ENCODE data around the gene ITGB4.

Gene ITGB4

DNA sequence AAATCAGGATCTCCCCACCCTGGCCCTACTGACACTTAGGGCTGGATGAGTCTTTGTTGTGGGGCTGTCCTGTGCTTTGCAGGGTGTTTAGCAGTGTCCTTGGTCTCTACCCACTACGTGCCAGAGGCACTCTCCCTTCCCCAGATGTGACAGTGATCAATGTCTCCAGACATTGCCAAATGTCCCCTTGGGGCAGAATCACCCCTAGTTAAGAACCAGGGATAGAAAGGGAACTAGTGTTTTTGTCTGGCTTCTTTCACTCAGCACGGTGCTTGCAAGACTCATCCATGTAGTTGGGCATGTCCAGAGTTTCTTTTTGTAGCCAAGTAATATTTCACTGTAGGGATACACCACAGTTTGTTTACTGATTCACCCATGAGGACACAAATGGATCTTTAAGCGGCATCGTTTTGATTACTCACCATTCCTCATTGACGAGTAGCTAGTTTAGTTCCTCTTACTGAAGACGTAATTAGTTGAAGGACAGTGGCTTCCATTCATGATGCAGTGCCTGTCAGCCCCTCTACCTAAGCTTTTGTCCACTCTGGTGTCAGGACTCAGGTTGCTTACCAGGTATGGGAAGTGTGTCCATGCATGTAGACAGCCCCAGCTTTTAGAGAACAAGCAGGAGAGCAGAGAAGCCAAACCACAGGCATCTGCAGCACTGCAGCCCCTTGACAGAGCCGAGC is 26.0 kb upstream of the ITGB4 start:
- ChIA-PET CTCF (interaction anchor here (0.8 to 1.9 kb wide), 4 partner anchors 11 to 62 kb away, joined by 4 to 13 read pairs (median 4); partner anchors contain the start of gene SMIM5), POLR2A (no interaction called here)
- no peak for DNase-seq
- H3K27me3 ChIP-seq (replicated peaks in 2 of 5; ENCODE audit: control insufficient read depth in 4 of 5, insufficient read depth in 5 of 5, low read length in 4 of 5), result no peaks in the 10 kb centered on the region
- peaks cover 13 to 79% (median 39%) of the 10 kb centered on the region in 4 experiments for H3K36me3 ChIP-seq (ENCODE audit: control insufficient read depth in 4 of 4, insufficient read depth in 4 of 4, low read length in 3 of 4)
- no peaks in the 10 kb centered on the region for H3K9me3 ChIP-seq (ENCODE audit: control extremely low read depth in 1 of 5, control insufficient read depth in 4 of 5, insufficient read depth in 2 of 5, low read depth in 1 of 5, low read length in 4 of 5)
- H3K4me3 ChIP-seq (ENCODE audit: control insufficient read depth in 1 of 7, extremely low read depth in 1 of 7, insufficient read depth in 4 of 7, low read depth in 2 of 7, low read length in 6 of 7), result no peak overlapping the region
- peaks cover 0 to 17% (median 14%) of the 10 kb centered on the region in 4 experiments for H3K4me1 ChIP-seq (ENCODE audit: control extremely low read depth in 1 of 4, control insufficient read depth in 4 of 4, insufficient read depth in 4 of 4, low read length in 3 of 4)
- WGBS (ENCODE audit: insufficient coverage), result 94% methylated on average over 7 of the region's 7 CpGs
- no peak overlapping the region for H3K27ac ChIP-seq (ENCODE audit: insufficient read depth in 1 of 2, low read depth in 1 of 2, low read length in 2 of 2, poor library complexity in 1 of 2, severe bottlenecking in 2 of 2)

DNA sequence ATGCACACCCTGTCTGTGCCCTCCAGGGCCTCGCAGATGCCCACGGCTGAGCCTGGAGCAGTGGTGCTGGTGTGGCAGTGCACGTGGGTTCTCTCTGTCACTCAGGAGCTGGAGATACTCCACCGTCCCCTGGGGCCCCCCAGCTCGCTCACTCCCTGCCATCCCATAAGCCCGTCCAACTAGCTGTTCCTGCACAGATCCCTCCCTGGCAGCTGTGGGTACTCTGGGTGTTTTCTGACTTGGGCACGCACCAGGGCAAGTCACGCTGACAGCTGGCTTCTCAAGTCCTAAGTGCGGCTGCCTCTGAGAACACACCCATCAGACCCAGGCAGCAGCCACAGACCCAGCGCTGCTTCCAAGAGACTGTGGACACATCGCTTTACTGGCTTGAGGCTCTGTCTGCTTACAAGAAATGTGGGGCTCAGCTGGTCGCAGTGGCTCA is 25.4 kb upstream of the ITGB4 start:
- CTCF ChIA-PET, result interaction anchor here (0.8 to 1.9 kb wide), 3 partner anchors 52 to 62 kb away, joined by 4 to 13 read pairs (median 4); partner anchors contain the start of gene SMIM5
- POLR2A ChIA-PET, result no interaction called here
- Histone ChIP-seq H3K27ac (ENCODE audit: insufficient read depth in 1 of 2, low read depth in 1 of 2, low read length in 2 of 2, poor library complexity in 1 of 2, severe bottlenecking in 2 of 2) (no peak overlapping the region), H3K9me3 (ENCODE audit: control extremely low read depth in 1 of 5, control insufficient read depth in 4 of 5, insufficient read depth in 2 of 5, low read depth in 1 of 5, low read length in 4 of 5) (no peaks in the 10 kb centered on the region), H3K27me3 (replicated peaks in 2 of 5; ENCODE audit: control insufficient read depth in 4 of 5, insufficient read depth in 5 of 5, low read length in 4 of 5) (no peaks in the 10 kb centered on the region), H3K4me1 (ENCODE audit: control extremely low read depth in 1 of 4, control insufficient read depth in 4 of 4, insufficient read depth in 4 of 4, low read length in 3 of 4) (peaks cover 0 to 12% (median 9%) of the 10 kb centered on the region in 4 experiments), H3K36me3 (ENCODE audit: control insufficient read depth in 4 of 4, insufficient read depth in 4 of 4, low read length in 3 of 4) (peaks cover 13 to 81% (median 45%) of the 10 kb centered on the region in 4 experiments), H3K4me3 (ENCODE audit: control insufficient read depth in 1 of 7, extremely low read depth in 1 of 7, insufficient read depth in 4 of 7, low read depth in 2 of 7, low read length in 6 of 7) (no peak overlapping the region)
- DNase-seq, result no peak
- 97% methylated on average over 12 of the region's 12 CpGs for WGBS (ENCODE audit: insufficient coverage)

DNA sequence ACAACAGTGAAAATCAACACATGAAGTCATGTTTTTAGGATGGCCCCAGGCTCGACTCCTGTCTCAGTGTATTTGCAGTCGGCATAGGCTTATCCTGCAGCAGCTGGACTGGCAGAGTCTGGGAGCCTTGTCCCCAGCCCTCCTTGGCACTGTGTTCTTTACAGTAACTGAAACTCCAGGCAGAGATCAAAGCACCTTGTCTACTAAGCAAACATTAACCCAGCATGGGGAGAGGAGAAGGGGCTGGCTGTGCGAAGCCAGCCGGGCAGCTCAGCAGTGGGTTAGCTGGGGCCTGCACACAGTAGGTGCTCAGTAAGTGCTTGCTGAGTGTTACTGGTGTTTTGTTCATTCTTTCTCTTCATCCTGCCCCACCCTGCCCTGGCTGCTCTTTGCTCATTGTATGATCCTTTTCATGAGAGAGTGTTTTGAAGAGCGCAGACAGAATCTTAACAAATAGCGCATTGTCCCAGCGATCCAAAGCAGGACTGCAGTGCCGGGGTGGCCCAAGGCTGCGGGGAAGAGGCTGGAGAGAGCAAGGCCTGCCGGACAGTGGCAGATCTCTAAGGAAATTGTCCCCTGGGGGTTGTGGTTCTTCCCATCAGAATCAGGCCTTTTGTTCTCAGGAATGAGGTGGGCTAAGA is 23.5 kb upstream of the ITGB4 start:
- 100% methylated on average over 6 of the region's 10 CpGs for WGBS (ENCODE audit: insufficient coverage)
- Histone ChIP-seq H3K4me1 (ENCODE audit: control extremely low read depth in 1 of 4, control insufficient read depth in 4 of 4, insufficient read depth in 4 of 4, low read length in 3 of 4) (no peaks in the 10 kb centered on the region), H3K9me3 (ENCODE audit: control extremely low read depth in 1 of 5, control insufficient read depth in 4 of 5, insufficient read depth in 2 of 5, low read depth in 1 of 5, low read length in 4 of 5) (no peaks in the 10 kb centered on the region), H3K36me3 (ENCODE audit: control insufficient read depth in 4 of 4, insufficient read depth in 4 of 4, low read length in 3 of 4) (peaks cover 13 to 86% (median 62%) of the 10 kb centered on the region in 4 experiments), H3K27me3 (replicated peaks in 2 of 5; ENCODE audit: control insufficient read depth in 4 of 5, insufficient read depth in 5 of 5, low read length in 4 of 5) (no peaks in the 10 kb centered on the region), H3K27ac (ENCODE audit: insufficient read depth in 1 of 2, low read depth in 1 of 2, low read length in 2 of 2, poor library complexity in 1 of 2, severe bottlenecking in 2 of 2) (no peak overlapping the region), H3K4me3 (ENCODE audit: control insufficient read depth in 1 of 7, extremely low read depth in 1 of 7, insufficient read depth in 4 of 7, low read depth in 2 of 7, low read length in 6 of 7) (no peak overlapping the region)
- DNase-seq, result no peak
- POLR2A ChIA-PET, result no interaction called here
- CTCF ChIA-PET, result interaction anchor here (1.5 to 2.1 kb wide), 2 partner anchors 10 to 32 kb away, joined by 3 to 5 read pairs; no protein-coding TSS in a partner anchor

DNA sequence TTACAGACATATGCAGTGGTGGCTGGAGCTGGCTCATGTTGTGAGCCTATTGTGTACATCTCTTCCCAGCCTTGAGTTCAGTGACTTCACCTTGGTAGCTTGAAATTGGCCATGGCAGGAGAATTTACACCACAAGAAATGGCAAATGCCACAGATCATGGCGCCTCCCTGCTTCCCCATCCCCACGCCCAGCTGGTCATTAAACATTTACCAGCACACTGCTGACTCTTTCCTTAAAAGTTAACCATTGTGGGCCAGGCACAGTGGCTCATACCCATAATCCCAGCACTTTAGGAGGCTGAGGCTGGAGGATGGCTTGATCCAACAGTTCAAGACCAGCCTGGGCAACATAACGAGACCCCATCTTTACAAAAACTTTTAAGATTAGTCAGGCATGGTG is 22.6 kb upstream of the ITGB4 start:
- ChIA-PET POLR2A (interaction anchor here (0.6 kb wide), 1 partner anchor 716 kb away, joined by 3 read pairs; no protein-coding TSS in a partner anchor), CTCF (interaction anchor here (0.8 to 2.1 kb wide), 5 partner anchors 8 to 64 kb away, joined by 3 to 5 read pairs (median 3); no protein-coding TSS in a partner anchor)
- 100% methylated on average over 3 of the region's 3 CpGs for WGBS (ENCODE audit: insufficient coverage)
- Histone ChIP-seq H3K36me3 (ENCODE audit: control insufficient read depth in 4 of 4, insufficient read depth in 4 of 4, low read length in 3 of 4) (peaks cover 9 to 85% (median 60%) of the 10 kb centered on the region in 4 experiments), H3K9me3 (ENCODE audit: control extremely low read depth in 1 of 5, control insufficient read depth in 4 of 5, insufficient read depth in 2 of 5, low read depth in 1 of 5, low read length in 4 of 5) (no peaks in the 10 kb centered on the region), H3K27me3 (replicated peaks in 2 of 5; ENCODE audit: control insufficient read depth in 4 of 5, insufficient read depth in 5 of 5, low read length in 4 of 5) (no peaks in the 10 kb centered on the region), H3K27ac (ENCODE audit: insufficient read depth in 1 of 2, low read depth in 1 of 2, low read length in 2 of 2, poor library complexity in 1 of 2, severe bottlenecking in 2 of 2) (no peak overlapping the region), H3K4me3 (ENCODE audit: control insufficient read depth in 1 of 7, extremely low read depth in 1 of 7, insufficient read depth in 4 of 7, low read depth in 2 of 7, low read length in 6 of 7) (no peak overlapping the region), H3K4me1 (ENCODE audit: control extremely low read depth in 1 of 4, control insufficient read depth in 4 of 4, insufficient read depth in 4 of 4, low read length in 3 of 4) (no peaks in the 10 kb centered on the region)
- DNase-seq, result no peak

DNA sequence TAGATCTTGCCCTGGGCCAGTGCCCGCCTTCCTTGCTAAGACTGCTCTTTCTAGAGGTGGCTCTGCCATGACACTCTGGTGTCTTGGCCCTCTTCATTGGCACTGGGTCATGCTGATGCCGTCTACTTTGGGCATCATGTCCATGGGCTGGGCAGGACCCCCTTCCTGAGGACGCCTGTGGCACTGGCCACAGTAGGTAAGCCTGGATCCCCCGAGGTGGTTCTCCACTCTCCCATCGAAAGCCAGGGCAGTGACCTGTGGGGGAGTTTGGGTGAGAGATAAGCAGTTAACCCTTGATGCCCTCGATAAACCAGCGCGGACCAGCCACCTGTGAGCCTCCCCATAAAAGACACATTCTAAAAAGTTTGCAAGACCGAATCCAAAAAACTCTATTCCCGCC is 20.0 kb upstream of the ITGB4 start:
- CTCF ChIA-PET, result no interaction called here
- peaks cover 0 to 4% (median under 1%) of the 10 kb centered on the region in 4 experiments for H3K4me1 ChIP-seq (ENCODE audit: control extremely low read depth in 1 of 4, control insufficient read depth in 4 of 4, insufficient read depth in 4 of 4, low read length in 3 of 4)
- no peak for DNase-seq
- no peaks in the 10 kb centered on the region for H3K27me3 ChIP-seq (replicated peaks in 2 of 5; ENCODE audit: control insufficient read depth in 4 of 5, insufficient read depth in 5 of 5, low read length in 4 of 5)
- H3K36me3 ChIP-seq (ENCODE audit: control insufficient read depth in 4 of 4, insufficient read depth in 4 of 4, low read length in 3 of 4), result peaks cover 4 to 86% (median 65%) of the 10 kb centered on the region in 4 experiments
- H3K4me3 ChIP-seq (ENCODE audit: control insufficient read depth in 1 of 7, extremely low read depth in 1 of 7, insufficient read depth in 4 of 7, low read depth in 2 of 7, low read length in 6 of 7), result no peak overlapping the region
- POLR2A ChIA-PET, result no interaction called here
- no peak overlapping the region for H3K27ac ChIP-seq (ENCODE audit: insufficient read depth in 1 of 2, low read depth in 1 of 2, low read length in 2 of 2, poor library complexity in 1 of 2, severe bottlenecking in 2 of 2)
- no peaks in the 10 kb centered on the region for H3K9me3 ChIP-seq (ENCODE audit: control extremely low read depth in 1 of 5, control insufficient read depth in 4 of 5, insufficient read depth in 2 of 5, low read depth in 1 of 5, low read length in 4 of 5)
- 96% methylated on average over 9 of the region's 10 CpGs for whole genome bisulfite sequencing (ENCODE audit: insufficient coverage)

DNA sequence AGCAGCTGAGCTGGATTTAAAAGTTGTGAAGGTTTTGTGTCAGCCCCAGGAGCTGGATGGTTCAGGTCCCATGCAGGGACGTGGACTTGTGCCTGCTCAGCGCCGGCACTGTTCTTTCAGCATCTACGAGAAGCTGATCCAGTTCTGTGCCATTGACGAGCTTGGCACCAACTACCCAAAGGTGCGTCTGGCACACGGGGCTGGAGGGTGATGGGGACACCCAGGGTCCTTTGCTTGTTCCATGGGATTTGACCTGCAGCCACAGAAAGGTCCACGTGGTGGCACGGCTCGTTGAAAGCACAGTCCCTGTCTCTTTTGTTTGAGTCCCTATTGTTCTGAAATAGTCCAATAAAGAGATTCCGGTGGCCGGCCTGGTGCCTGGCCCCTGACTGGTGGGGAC is 18.1 kb upstream of the ITGB4 start:
- peaks cover 0 to 24% (median 8%) of the 10 kb centered on the region in 4 experiments for H3K4me1 ChIP-seq (ENCODE audit: control extremely low read depth in 1 of 4, control insufficient read depth in 4 of 4, insufficient read depth in 4 of 4, low read length in 3 of 4)
- ChIA-PET POLR2A (interaction anchor here (0.6 kb wide), 1 partner anchor 398 kb away, joined by 3 read pairs; no protein-coding TSS in a partner anchor), CTCF (interaction anchor here (1.0 to 2.7 kb wide), 2 partner anchors 45 to 47 kb away, joined by 3 to 17 read pairs; no protein-coding TSS in a partner anchor)

More for the DNA sequence above, 18.1 kb upstream of the ITGB4 start:
- no peaks in the 10 kb centered on the region for H3K27me3 ChIP-seq (replicated peaks in 2 of 5; ENCODE audit: control insufficient read depth in 4 of 5, insufficient read depth in 5 of 5, low read length in 4 of 5)
- peaks cover 2 to 90% (median 65%) of the 10 kb centered on the region in 4 experiments for H3K36me3 ChIP-seq (ENCODE audit: control insufficient read depth in 4 of 4, insufficient read depth in 4 of 4, low read length in 3 of 4)
- H3K27ac ChIP-seq (ENCODE audit: insufficient read depth in 1 of 2, low read depth in 1 of 2, low read length in 2 of 2, poor library complexity in 1 of 2, severe bottlenecking in 2 of 2), result no peak overlapping the region
- DNase-seq, result no peak
- no peak overlapping the region for H3K4me3 ChIP-seq (ENCODE audit: control insufficient read depth in 1 of 7, extremely low read depth in 1 of 7, insufficient read depth in 4 of 7, low read depth in 2 of 7, low read length in 6 of 7)
- 92% methylated on average over 12 of the region's 12 CpGs for WGBS (ENCODE audit: insufficient coverage)
- H3K9me3 ChIP-seq (ENCODE audit: control extremely low read depth in 1 of 5, control insufficient read depth in 4 of 5, insufficient read depth in 2 of 5, low read depth in 1 of 5, low read length in 4 of 5), result no peaks in the 10 kb centered on the region

All from common myeloid progenitor, CD34-positive (primary cell).